Measurements from ENCODE around the gene TMEM273.

GRCh38 chr10:49160814-49161213 lies 27.4 kb downstream of the TMEM273 start:
- no peak for TF ChIP-seq CTCF (IDR thresholded peaks at IDR 0.05)
- TF ChIP-seq POLR2A (IDR thresholded peaks at IDR 0.05) = no peak
